AG09309 (cell line): ENCODE data around the gene DIAPH3.

Experiments used
- DNase-seq: peaks from one replicate; pipeline ENCODE4 v3.0.0-alpha.2; 2010; ENCODE audit warnings: low read depth
- H3K4me3 ChIP-seq: 2 replicates; pipeline ENCODE4 v1.5.1; 2011; ENCODE audit warnings: mild to moderate bottlenecking, low read depth, low read length, moderate library complexity; ENCODE audit not compliant: control insufficient read depth
- CTCF ChIP-seq: IDR thresholded peaks from 2 replicates; pipeline ENCODE4 v1.5.1; 2011; ENCODE audit warnings: mild to moderate bottlenecking, low read depth, low read length, inconsistent platforms; ENCODE audit not compliant: insufficient read depth, control insufficient read depth; ENCODE audit errors: missing control alignments

Gene DIAPH3

GRCh38 chr13:60028021-60028420 is 135.7 kb downstream of the DIAPH3 start:
- no peak for DNase-seq
- H3K4me3 ChIP-seq, result no peak overlapping the region
- TF ChIP-seq CTCF, result no peak

- TF ChIP-seq CTCF, result no peak
- H3K4me3 ChIP-seq, result no peak overlapping the region
- no peak for DNase-seq
Measured at GRCh38 chr13:60026286-60026685, 137.4 kb downstream of the DIAPH3 start.

- no peak for DNase-seq
- no peak overlapping the region for H3K4me3 ChIP-seq
- no peak for TF ChIP-seq CTCF
Measured at GRCh38 chr13:60020288-60020687, 143.4 kb downstream of the DIAPH3 start.

GRCh38 chr13:60019119-60019993 is 144.4 kb downstream of the DIAPH3 start:
- no peak overlapping the region for H3K4me3 ChIP-seq
- TF ChIP-seq CTCF, result no peak
- peak; percentile 8 for DNase-seq

- TF ChIP-seq CTCF, result no peak
- no peak overlapping the region for H3K4me3 ChIP-seq
- no peak for DNase-seq
Measured at GRCh38 chr13:60018536-60018935, 145.2 kb downstream of the DIAPH3 start.

- TF ChIP-seq CTCF, result no peak
- H3K4me3 ChIP-seq, result no peak overlapping the region
- no peak for DNase-seq
Measured at GRCh38 chr13:60016229-60016628, 147.5 kb downstream of the DIAPH3 start.
